Measurements from ENCODE around the gene SAA4.
"Not testable (repeated sequence)": the region's sequence is repeated elsewhere in the genome, so short reads cannot be mapped to it uniquely, and the experiment has no call there.

SAA4 gene, protein sequence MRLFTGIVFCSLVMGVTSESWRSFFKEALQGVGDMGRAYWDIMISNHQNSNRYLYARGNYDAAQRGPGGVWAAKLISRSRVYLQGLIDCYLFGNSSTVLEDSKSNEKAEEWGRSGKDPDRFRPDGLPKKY

DNA sequence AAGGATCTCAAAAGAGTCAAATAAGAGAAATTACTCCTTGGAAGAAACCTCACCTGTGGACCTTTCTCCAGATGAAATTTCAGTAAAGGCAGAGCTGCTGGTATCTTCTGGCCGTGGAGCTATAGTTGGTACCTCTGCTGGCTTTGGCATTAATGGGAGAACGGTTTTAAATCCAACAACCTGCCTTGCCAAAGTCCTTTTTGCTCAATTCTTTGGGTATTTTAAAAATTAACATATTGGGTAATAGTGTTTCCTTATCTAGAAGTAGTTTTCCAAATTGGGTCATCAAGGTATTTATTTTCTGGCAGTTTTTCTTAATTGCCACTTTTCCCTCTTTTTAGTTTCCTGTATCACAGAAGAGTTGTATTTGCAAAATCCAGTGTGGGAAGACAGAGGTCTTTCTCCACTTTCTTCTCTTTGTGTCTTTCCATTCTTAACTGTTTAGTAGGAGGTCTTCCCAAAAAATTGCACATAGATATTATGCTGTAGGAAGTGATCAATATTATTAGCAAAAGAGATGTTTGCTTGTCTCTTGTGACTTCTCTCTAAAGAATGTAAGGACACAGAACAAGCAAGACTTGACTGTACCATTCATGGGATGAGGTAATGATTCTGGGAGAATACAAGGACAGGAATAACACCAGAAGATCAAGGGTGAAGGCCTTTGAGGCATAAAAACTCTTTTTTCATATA is at the start of gene SAA4:
Gene SAA4, minus strand, starts transcription at position 139 of the 693 bp plus-strand sequence. CDS start 876 bp downstream, outside the sequence.
- in situ Hi-C loops (cut with HindIII; ENCODE audit: low sequenced_read_pairs): no loop called here

DNA sequence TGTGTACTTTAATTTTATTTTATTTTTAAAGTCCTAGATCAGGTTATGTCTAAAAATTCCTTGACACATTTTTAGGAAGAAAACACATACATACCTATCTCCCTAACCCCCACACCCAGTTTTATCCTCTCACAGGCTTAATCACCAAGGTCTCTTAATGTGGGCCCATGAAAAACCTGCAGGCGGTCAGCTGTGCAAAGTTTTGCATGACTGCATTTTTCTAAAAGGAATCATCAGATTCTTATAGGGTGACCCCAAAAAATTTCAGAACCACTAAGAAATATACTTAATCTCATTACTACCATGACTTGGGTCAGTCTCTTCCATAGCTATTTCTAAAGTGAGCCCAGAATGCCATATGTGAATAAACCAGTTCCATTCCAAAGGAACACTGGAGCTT is 49.2 kb upstream of the SAA4 start:
- in situ Hi-C loops (cut with HindIII; ENCODE audit: low sequenced_read_pairs): no loop called here

DNA sequence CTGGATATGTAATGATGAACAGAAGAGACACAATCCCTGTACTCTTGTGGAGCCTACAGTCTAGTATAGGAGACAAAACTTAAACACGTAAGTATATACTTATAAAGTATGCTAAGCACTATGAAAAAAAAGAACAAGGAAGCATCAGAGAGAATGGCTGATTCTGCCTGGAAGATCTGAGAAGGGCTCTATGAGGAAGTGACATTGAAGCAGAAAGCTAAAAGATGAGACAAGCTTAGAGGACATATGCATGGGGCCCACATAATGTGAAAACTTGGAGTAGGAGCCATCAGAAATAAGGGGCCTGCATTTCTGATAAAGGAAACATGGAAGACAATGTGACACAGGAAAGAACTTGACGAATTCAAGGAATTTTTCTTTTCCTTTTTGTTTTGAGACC is 46.0 kb upstream of the SAA4 start:
- in situ Hi-C loops (cut with HindIII; ENCODE audit: low sequenced_read_pairs): no loop called here

DNA sequence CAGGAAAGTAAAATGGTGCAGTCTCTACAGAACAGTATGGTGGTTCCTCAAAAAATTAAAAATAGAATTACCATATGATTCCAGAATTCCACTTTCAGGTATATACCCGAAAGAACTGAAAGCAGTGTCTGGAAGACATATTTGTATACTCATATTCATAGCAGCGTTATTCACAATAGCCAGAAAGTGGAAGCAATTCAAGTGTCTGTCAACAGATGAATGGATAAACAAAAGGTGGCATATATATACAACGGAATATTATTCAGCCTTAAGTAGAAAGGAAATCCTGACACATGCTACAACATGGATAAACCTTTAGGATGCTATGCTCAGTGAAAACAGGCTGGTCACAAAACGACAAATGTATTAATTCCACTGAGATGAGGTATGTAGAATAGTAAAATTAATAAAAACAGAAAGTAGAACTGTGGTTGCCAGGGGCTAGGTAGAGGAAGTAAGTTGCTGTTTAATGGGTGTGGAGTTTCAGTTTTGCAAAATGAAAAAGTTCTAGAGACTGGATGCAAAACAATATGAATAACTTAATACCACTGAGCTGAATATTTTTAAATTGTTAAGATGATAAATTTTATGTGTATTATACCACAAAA is 43.9 kb upstream of the SAA4 start:
- in situ Hi-C loops (cut with HindIII; ENCODE audit: low sequenced_read_pairs): no loop called here

DNA sequence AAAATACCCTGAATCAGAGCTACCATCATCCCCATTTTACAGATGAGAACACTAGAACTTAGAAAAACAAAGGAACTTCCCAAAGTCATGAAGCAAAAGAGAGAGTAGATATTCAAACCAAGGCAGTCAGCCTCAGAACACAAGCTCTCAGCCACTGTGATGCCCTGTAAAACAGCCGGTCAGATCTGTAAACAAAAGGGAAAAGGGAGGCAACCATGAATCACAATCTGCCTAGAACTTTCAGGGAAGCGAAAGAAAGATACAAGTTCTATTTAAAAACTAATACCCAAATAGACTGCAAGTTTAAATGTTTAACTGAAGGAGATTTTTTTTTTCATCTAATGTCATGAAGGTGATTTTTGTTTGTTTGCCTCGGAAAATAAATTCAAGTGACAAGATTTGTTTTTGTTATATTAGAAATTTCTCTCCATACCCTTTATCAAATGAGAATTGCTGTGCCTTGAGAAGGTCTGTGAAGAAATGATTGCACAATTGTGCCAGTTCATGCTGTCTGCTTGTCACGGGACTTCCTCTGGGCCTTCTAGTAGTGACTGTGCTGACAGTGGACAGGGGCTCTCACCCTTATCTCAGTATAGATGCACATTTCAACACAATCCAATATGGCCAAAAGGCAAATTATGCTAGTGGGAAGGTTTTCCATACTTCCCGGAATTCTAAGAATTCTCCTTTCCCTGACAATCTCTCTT is 41.1 kb upstream of the SAA4 start:
- in situ Hi-C loops (cut with HindIII; ENCODE audit: low sequenced_read_pairs): no loop called here

DNA sequence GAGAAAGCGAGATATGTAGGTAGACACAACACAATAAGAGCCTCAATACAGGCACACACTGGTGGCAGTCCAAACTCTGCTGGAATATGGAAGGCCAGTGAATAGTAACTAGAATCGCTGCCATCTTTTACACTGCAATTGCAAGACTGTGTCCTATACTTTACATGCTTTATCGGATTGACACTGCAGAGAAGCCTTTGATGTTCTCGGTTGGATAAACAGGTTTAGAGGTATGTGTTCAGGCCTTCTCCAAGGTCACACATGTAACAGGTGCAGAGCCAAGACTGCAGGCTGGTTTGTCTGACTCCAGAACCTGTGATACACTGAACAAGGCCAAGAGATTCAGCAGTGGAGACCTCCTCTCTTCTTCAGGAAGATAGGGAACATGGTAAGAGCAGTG is 34.6 kb upstream of the SAA4 start:
- in situ Hi-C loops (cut with HindIII; ENCODE audit: low sequenced_read_pairs): no loop called here

DNA sequence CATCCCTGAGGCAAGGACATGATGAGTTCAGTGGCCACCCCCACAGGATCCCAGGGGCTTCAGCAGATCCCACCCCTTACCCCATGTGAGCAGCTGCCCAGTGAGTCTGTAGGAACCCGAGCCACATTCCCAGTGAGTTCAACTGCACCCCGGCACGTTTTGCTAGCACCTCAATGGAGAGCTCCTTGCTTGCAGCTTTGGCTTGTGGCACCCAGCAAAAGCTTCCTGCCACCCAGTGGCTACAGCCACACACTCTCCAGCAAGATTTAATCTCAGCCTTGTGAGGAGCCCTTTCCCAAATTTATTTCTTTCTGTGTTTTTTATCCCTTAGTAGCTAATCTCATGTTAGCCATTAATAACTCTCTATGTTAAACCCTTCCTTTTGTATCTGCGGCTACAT is 33.5 kb upstream of the SAA4 start:
- in situ Hi-C loops (cut with HindIII; ENCODE audit: low sequenced_read_pairs): no loop called here

DNA sequence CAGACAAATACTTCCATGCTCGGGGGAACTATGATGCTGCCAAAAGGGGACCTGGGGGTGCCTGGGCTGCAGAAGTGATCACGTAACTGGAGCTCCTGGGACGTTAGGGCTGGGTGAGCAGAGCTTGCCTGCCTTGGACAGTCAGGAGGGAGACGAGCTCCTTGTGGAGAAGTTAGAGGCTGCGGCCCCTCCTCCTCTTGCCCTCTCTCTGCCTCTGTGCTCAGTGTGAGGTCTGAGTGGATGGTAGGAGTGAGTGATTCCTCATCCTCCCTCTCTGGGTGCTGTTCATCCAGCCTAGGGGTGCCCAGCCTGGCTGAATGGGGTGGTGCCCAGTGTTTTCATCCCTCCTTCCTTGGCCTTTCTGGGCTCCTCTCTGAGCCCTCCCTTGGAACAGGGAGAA is 32.6 kb upstream of the SAA4 start:
- in situ Hi-C loops (cut with HindIII; ENCODE audit: low sequenced_read_pairs): not testable (repeated sequence)

DNA sequence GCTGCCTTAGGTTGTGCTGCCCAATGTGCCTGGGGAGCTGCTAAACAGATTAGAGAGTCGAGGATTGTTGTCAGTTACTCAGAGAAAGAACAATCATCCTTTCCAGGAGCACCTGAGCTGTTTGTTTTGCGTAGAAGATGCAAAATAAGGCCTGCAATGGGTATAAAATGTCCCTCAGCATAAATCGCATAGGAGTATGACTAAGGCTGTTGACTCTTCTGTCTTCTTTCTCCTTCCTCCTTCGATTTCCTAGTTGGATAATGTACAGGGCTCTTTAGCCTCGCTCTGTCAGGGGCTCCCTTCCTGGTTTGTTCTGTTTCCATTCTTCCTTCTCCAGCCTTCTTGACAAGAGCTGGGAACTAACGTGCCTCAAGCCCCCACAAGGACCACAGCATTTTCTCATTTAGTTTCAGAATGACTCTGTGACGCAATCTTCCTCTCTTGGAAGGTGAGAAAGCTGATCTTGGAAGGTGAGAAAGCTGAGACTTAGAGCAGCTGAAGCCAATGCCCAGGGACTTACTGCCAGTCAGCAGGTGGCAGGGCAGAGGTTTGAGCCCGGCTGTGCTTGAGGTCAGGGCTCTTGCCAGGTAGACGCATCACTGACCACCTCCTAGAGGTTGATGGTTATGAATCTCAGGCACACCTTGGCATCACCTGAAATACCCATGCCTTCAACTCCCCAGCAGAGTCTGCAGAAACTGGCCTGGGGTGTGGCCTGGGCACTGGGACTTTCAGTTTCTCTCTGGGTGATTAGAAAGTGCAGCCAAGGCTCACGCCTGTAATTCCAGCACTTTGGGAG is 30.9 kb upstream of the SAA4 start:
- in situ Hi-C loops (cut with HindIII; ENCODE audit: low sequenced_read_pairs): not testable (repeated sequence)

DNA sequence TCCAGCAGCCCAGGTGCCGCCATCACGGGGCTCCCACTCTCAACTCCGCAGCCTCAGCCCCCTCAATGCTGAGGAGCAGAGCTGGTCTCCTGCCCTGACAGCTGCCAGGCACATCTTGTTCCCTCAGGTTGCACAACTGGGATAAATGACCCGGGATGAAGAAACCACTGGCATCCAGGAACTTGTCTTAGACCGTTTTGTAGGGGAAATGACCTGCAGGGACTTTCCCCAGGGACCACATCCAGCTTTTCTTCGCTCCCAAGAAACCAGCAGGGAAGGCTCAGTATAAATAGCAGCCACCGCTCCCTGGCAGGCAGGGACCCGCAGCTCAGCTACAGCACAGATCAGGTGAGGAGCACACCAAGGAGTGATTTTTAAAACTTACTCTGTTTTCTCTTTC is 29.3 kb upstream of the SAA4 start, which contains the start of gene SAA1:
Gene SAA1, plus strand, starts transcription at position 316 of the 400 bp plus-strand sequence. CDS start 624 bp downstream, outside the sequence.
- in situ Hi-C loops (cut with HindIII; ENCODE audit: low sequenced_read_pairs): no loop called here

DNA sequence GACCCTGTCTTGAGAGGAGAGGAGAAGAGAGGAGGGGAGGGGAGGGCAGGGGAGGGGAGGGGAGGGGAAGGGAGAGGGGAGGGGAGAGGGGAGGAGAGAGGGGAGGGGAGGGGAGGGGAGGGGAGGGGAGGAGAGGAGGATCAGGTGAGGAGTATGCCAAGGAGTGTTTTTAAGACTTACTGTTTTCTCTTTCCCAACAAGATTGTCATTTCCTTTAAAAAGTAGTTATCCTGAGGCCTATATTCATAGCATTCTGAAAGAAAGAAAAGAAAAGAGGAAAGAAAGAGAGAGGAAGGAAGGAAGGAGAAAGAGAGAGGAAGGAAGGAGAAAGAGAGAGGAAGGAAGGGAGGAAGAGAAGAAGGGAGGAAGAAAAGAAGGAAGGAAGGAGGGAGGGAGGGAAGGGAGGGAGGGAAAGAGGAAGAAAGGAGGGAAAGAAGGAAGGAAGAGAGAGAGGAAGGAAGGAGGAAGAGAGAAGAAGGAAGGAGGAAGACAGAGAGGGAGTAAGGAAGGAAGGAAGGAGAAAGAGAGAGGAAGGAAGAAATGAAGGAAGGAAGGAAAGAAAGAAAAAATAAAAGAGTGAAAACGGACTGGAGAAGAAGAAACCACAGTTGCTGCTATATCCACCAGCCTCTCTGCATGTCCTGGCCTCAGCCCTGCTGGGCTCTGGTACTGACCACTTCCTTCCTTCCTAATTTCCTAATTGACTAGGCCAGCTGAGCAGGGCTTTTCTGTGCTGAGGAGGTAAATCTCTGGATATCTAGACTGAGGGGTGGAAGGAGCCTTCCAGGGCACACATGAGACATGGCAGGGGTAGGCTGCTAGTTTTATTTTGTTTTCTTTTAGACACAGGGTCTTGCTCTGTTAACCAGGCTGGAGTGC is 28.3 kb upstream of the SAA4 start:
- in situ Hi-C loops (cut with HindIII; ENCODE audit: low sequenced_read_pairs): no loop called here

DNA sequence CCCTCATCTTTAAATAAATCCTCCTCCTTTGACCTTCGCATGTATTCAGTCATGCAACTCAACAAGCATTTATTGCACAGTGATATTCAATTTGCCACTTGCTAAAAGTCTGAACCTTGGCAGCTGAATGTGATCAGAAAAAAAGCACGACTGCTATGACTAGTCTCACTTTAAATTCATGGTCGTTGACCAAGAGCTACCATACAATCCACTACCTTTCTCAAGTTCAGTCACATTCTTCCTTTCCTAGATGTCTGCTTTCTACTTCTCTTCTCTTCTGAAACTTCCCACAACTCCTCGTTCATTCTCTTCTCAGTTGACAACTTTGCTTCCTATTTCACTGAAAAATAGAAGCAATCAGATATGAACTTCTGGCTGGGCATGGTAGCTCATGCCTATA is 27.4 kb upstream of the SAA4 start:
- in situ Hi-C loops (cut with HindIII; ENCODE audit: low sequenced_read_pairs): no loop called here

DNA sequence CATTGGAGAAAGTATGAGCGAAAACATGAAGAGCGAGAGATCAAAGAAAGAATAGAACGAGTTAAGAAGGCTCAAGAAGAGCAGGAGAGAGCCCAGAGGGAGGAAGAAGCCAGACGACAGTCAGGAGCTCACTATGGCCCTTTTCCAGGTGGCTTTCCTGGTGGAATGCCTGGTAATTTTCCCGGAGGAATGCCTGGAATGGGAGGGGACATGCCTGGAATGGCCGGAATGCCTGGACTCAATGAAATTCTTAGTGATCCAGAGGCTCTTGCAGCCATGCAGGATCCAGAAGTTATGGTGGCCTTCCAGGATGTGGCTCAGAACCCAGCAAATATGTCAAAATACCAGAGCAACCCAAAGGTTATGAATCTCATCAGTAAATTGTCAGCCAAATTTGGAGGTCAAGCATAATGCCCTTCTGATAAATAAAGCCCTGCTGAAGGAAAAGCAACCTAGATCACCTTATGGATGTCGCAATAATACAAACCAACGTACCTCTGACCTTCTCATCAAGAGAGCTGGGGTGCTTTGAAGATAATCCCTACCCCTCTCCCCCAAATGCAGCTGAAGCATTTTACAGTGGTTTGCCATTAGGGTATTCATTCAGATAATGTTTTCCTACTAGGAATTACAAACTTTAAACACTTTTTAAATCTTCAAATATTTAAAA is 26.2 kb upstream of the SAA4 start:
- in situ Hi-C loops (cut with HindIII; ENCODE audit: low sequenced_read_pairs): not testable (repeated sequence)

DNA sequence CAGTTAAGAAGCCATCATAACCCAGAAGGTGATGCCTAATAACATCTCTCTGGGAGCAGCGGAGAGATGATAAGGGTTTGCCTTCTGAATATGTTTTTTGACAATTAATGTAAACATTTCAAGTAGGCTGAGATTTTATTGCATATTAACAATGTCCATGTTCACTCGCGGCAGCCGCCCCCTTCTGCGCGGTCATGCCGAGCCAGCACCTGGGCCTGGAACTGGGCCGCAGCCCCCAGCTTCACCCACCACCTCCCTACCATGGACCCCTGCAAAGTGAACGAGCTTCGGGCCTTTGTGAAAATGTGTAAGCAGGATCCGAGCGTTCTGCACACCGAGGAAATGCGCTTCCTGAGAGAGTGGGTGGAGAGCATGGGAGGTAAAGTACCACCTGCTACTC is 25.1 kb upstream of the SAA4 start:
- in situ Hi-C loops (cut with HindIII; ENCODE audit: low sequenced_read_pairs): no loop called here

DNA sequence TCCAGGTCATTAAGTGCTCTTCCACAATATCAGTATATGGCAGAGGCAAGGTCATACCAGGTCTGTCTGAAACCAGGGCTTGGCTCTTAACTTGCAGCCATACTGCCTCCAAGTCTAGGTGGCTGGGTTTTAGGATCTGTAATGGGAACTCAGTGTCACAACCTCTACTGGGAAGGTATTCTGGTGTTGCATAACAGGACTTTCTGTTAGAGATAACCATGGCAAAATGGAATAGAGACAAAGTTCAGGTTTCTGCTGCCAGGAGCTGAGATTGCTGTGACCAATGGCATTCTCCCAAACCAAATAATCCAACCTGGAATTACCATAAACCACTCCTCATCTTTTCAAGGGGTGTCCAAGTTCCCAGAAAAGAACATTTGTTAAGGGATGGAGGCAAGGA is 22.7 kb upstream of the SAA4 start:
- in situ Hi-C loops (cut with HindIII; ENCODE audit: low sequenced_read_pairs): no loop called here

DNA sequence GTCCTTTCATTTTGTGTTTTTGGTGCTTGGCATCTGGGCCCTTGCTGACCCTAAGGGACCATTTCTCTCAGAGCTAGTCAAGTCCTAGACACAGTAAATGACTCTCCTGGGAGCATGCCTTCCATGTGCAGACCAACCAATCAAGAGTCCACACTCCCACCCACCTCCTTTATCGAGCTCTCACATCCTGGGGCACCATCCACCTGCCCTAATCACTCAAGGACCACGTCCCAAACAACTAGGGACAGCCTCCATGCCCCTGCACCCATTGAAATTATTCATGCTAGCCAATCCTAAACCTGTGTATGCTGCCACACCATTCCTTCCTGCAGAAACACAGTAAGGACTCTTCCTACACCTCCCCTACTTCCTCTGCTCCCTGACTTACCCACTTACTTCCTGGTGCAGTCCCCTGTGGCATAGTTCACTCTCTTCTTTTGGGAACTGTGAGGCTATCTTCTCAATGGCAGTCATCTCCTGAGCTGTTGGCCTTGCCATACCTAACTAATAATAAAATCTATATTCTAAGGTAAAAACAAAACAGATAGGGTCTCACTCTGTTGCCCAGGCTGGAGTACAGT is 18.3 kb upstream of the SAA4 start:
- in situ Hi-C loops (cut with HindIII; ENCODE audit: low sequenced_read_pairs): no loop called here

DNA sequence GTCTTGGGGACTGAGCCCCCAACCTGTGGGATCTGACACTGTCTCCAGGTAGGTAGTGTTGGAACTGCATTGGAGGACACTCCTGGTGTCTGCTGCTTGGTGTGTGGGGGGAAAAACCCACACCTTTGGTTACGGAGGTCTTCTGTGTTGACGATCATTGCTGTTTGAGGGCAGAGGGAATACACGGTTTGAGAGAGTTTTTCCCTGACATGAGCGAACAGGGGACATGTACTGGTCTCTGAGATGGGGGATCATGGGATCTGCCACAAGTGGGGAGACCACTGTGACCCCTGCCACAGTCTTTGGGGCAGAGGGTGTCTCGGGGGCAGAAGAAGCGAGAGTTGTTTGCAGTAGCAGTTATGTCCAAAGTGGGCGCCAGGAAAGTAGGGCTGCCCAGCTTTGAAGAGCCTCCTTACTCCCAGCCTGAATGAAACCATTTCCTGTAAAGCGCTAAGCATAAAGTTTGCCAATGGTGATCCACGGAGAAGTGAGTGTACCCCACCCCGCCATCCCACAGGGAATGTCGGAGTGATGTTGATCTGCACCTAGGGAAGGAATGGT is 17.3 kb upstream of the SAA4 start:
- in situ Hi-C loops (cut with HindIII; ENCODE audit: low sequenced_read_pairs): no loop called here

DNA sequence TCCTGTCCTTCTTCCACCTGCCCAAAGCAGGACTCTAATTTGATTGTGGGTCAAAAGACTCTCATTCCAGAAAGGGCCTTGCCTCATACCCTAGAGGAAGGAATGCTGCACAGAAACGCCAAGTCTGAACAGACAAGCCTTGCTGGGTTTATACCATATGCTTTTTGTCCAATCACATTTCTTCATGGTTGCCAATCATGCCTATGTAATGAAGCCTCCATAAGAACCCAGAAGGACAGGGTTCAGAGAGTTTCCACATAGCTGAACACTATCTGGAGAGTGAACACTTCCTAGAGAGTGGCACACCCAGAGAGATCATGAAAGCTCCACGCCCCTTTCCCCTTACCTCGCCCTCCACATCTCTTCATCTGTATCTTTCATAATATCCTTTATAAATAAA is 16.6 kb upstream of the SAA4 start:
- in situ Hi-C loops (cut with HindIII; ENCODE audit: low sequenced_read_pairs): no loop called here

DNA sequence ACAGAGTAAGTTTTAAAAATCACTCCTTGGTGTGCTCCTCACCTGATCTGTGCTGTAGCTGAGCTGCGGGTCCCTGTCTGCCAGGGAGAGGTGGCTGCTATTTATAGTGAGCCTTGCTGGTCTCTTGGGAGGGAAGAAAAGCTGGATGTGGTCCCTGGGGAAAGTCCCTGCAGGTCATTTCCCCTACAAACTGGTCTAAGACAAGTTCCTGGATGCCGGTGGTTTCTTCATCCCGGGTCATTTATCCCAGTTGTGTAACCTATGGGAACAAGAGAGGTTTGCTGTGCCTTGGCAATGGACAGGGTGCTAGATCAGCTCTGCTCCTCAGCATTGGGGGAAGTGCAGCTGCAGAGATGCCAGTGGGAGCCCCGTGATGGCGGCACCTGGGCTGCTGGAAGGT is 12.0 kb upstream of the SAA4 start, which contains the start of gene SAA2:
Gene SAA2, minus strand, starts transcription at position 108 of the 400 bp plus-strand sequence. CDS start 657 bp downstream, outside the sequence.
- in situ Hi-C loops (cut with HindIII; ENCODE audit: low sequenced_read_pairs): no loop called here

Measured in endothelial cell of hepatic sinusoid (primary cell).